Activated CD8-positive, alpha-beta T cell treated with anti-CD3 and anti-CD28 coated beads for 36 hours (primary cell): ENCODE results near the gene NFIA. TPM values are rescaled to one million over a fixed set of nuclear protein-coding genes. Genes with fewer than 3 reads are reported as not detected.

Experiments used
- ATAC-seq: fragments of 200-7000 bp; cut with Tn5 transposase; one replicate; pipeline ENCODE4 v1.10.0; 2021; ENCODE audit warnings: mild to moderate bottlenecking, moderate library complexity
- CTCF ChIA-PET: fragments of 350-600 bp; sonication (Branson Sonifier 250); formaldehyde crosslinking; loops from one replicate; lab custom pipeline; 2021; ENCODE audit warnings: antibody characterized with exemption; lab: Charles Lee
- POLR2A ChIA-PET: fragments of 350-600 bp; sonication (Branson Sonifier 250); formaldehyde crosslinking; loops from one replicate; lab custom pipeline; 2021; ENCODE audit warnings: antibody characterized with exemption; lab: Charles Lee
- DNase-seq: peaks from one replicate; pipeline ENCODE4 v3.0.0-alpha.2; 2020
- H3K27ac Mint-ChIP-seq: one replicate; pipeline ENCODE4 v1.8.0; 2021; ENCODE audit warnings: mild to moderate bottlenecking, mixed read lengths
- H3K27me3 Mint-ChIP-seq: one replicate; pipeline ENCODE4 v1.8.0; 2021; ENCODE audit warnings: mixed read lengths
- H3K36me3 Mint-ChIP-seq: one replicate; pipeline ENCODE4 v1.8.0; 2021; ENCODE audit warnings: low read depth, mixed read lengths
- H3K4me1 Mint-ChIP-seq: one replicate; pipeline ENCODE4 v1.8.0; 2021; ENCODE audit warnings: low read depth, mixed read lengths
- H3K4me3 Mint-ChIP-seq: one replicate; pipeline ENCODE4 v1.8.0; 2021; ENCODE audit warnings: mild to moderate bottlenecking, moderate library complexity, mixed read lengths
- H3K9me3 Mint-ChIP-seq: one replicate; pipeline ENCODE4 v1.8.0; 2021; ENCODE audit warnings: mixed read lengths
- intact Hi-C: fragments of 100-400 bp; cut with micrococcal nuclease; formaldehyde crosslinking; loops from one replicate; pipeline ENCODE4 v1.10.0; 2022
- total RNA-seq, 2 experiments: library from RNA; stranded (reverse); gene quantifications; one replicate each; pipeline ENCODE4 v1.2.3, GENCODE V29; 2021
- TF ChIP-seq, protein P1 (sequence below): fragments of 200-600 bp; IDR thresholded peaks from one replicate; pipeline ENCODE4 v1.8.0; 2022; ENCODE audit warnings: antibody characterized with exemption, mild to moderate bottlenecking

The NFIA gene
- total RNA-seq, 2 experiments from 2014 or later: 1.9 to 2.4 TPM

GRCh38 chr1:61323681-61324328, 241.4 kb downstream of the NFIA start:
- DNase-seq: no peak
- Mint-ChIP-seq H3K27ac (no peak overlapping the region), H3K4me3 (no peak overlapping the region), H3K36me3 (no peaks in the 10 kb centered on the region), H3K27me3 (no peaks in the 10 kb centered on the region), H3K9me3 (no peaks in the 10 kb centered on the region), H3K4me1 (peaks cover 31% of the 10 kb centered on the region)
- ChIA-PET CTCF (no interaction called here), POLR2A (no interaction called here)
- intact Hi-C loops: no loop called here
- no peak for ATAC-seq
- TF ChIP-seq, protein P1, sequence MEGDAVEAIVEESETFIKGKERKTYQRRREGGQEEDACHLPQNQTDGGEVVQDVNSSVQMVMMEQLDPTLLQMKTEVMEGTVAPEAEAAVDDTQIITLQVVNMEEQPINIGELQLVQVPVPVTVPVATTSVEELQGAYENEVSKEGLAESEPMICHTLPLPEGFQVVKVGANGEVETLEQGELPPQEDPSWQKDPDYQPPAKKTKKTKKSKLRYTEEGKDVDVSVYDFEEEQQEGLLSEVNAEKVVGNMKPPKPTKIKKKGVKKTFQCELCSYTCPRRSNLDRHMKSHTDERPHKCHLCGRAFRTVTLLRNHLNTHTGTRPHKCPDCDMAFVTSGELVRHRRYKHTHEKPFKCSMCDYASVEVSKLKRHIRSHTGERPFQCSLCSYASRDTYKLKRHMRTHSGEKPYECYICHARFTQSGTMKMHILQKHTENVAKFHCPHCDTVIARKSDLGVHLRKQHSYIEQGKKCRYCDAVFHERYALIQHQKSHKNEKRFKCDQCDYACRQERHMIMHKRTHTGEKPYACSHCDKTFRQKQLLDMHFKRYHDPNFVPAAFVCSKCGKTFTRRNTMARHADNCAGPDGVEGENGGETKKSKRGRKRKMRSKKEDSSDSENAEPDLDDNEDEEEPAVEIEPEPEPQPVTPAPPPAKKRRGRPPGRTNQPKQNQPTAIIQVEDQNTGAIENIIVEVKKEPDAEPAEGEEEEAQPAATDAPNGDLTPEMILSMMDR: no peak

GRCh38 chr1:61326713-61327112, 244.4 kb downstream of the NFIA start:
- CTCF ChIA-PET: no interaction called here
- H3K36me3 Mint-ChIP-seq: no peaks in the 10 kb centered on the region
- H3K4me3 Mint-ChIP-seq: no peak overlapping the region
- POLR2A ChIA-PET: no interaction called here
- TF ChIP-seq, protein P1: no peak
- H3K4me1 Mint-ChIP-seq: peaks cover 19% of the 10 kb centered on the region
- intact Hi-C loops: no loop called here
- ATAC-seq (no peak), DNase-seq (no peak)
- no peaks in the 10 kb centered on the region for H3K9me3 Mint-ChIP-seq
- no peak overlapping the region for H3K27ac Mint-ChIP-seq
- no peaks in the 10 kb centered on the region for H3K27me3 Mint-ChIP-seq

DNA sequence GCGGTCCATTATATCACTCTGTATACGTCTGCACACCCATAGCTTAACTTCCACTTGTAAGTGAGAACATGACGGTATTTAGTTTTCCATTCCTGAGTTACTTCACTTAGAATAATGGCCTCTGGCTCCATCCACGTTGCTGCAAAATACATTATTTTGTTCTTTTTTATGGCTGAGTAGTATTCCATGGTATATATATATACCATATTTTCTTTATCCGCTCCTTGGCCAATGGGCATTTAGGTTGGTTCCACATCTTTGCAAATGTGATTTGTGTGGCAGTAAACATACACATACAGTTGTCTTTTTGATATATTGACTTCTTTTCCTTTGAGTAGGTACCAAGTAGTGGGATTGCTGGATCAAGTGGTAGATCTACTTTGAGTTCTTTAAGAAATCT, 245.1 kb downstream of the NFIA start:
- TF ChIP-seq, protein P1: no peak
- Mint-ChIP-seq H3K36me3 (no peaks in the 10 kb centered on the region), H3K4me3 (no peak overlapping the region), H3K27me3 (no peaks in the 10 kb centered on the region), H3K4me1 (peaks cover 21% of the 10 kb centered on the region), H3K9me3 (no peaks in the 10 kb centered on the region), H3K27ac (no peak overlapping the region)
- no peak for DNase-seq
- POLR2A ChIA-PET: no interaction called here
- no peak for ATAC-seq
- CTCF ChIA-PET: no interaction called here
- intact Hi-C loops: no loop called here

DNA sequence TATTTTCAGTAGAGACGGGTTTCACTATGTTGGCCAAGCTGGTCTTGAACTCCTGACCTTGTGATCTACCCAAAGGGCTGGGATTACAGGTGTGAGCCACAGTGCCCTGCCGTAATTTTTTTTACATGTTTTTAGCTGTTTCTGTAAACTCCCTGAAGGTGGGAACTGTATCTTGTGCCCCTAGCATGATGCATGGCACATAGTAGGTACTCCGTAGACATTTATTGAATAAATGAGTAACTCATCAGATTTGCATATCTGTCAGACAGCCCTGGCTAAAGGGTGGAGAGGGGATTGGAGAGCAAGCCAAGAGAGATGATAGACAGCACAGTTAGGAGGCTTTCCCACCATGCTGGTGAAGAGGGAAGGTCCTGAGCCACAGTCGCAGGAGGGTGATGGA, 247.2 kb downstream of the NFIA start:
- POLR2A ChIA-PET: no interaction called here
- TF ChIP-seq, protein P1: no peak
- no peak overlapping the region for H3K27ac Mint-ChIP-seq

GRCh38 chr1:61330018-61330417, 247.7 kb downstream of the NFIA start:
- H3K9me3 Mint-ChIP-seq: no peaks in the 10 kb centered on the region
- H3K4me1 Mint-ChIP-seq: peaks cover 18% of the 10 kb centered on the region
- intact Hi-C loops: loop anchor here (10.0 kb wide), 1 partner anchor 275 kb away; no protein-coding TSS in a partner anchor
- no peak overlapping the region for H3K4me3 Mint-ChIP-seq
- ChIA-PET POLR2A (no interaction called here), CTCF (no interaction called here)
- H3K36me3 Mint-ChIP-seq: no peaks in the 10 kb centered on the region
- no peak overlapping the region for H3K27ac Mint-ChIP-seq
- TF ChIP-seq, protein P1: no peak
- DNase-seq (no peak), ATAC-seq (no peak)
- no peaks in the 10 kb centered on the region for H3K27me3 Mint-ChIP-seq

More for the DNA sequence above, 247.2 kb downstream of the NFIA start:
- intact Hi-C loops: no loop called here
- no peak for DNase-seq
- no peaks in the 10 kb centered on the region for H3K36me3 Mint-ChIP-seq
- ATAC-seq: no peak
- H3K27me3 Mint-ChIP-seq: no peaks in the 10 kb centered on the region
- H3K9me3 Mint-ChIP-seq: no peaks in the 10 kb centered on the region
- CTCF ChIA-PET: no interaction called here
- H3K4me3 Mint-ChIP-seq: no peak overlapping the region
- peaks cover 21% of the 10 kb centered on the region for H3K4me1 Mint-ChIP-seq
